Vagina (tissue), 2 donors: ENCODE data around the gene TRIM59. TPM values are rescaled to one million over a fixed set of nuclear protein-coding genes. Genes with fewer than 3 reads are reported as not detected.

Experiments
- DNase-seq, 2 donors: peaks; one replicate each; pipeline ENCODE4 v3.0.0-alpha.2; 2017; ENCODE audit errors: extremely low spot score in 2 of 2
- H3K27ac ChIP-seq: fragments of 200-600 bp; sonication (generic); one replicate; pipeline ENCODE4 v1.5.1; 2019
- H3K27me3 ChIP-seq: fragments of 200-600 bp; sonication (generic); one replicate; pipeline ENCODE4 v1.5.1; 2019
- H3K36me3 ChIP-seq, 2 donors: fragments of 200-600 bp; sonication (generic); one replicate each; pipeline ENCODE4 v1.5.1; 2017 to 2019
- H3K4me1 ChIP-seq: fragments of 200-600 bp; sonication (generic); one replicate; pipeline ENCODE4 v1.5.1; 2019
- H3K4me3 ChIP-seq, 2 donors: fragments of 200-600 bp; sonication (generic); 1 replicate in 1 of 2; 2 replicates in 1 of 2; pipeline ENCODE4 v1.5.1; 2016 to 2019
- H3K9me3 ChIP-seq: fragments of 200-600 bp; sonication (generic); one replicate; pipeline ENCODE4 v1.5.1; 2019
- POLR2A ChIP-seq, 2 donors: fragments of 450-650 bp; IDR thresholded peaks; one replicate each; pipeline ENCODE4 v1.6.1; 2017; ENCODE audit warnings: antibody characterized with exemption in 2 of 2, mild to moderate bottlenecking in 2 of 2, moderate library complexity in 2 of 2
- POLR2AphosphoS5 ChIP-seq, 2 donors: sonication (generic); formaldehyde crosslinking; IDR thresholded peaks; one replicate each; pipeline ENCODE4 v1.9.0; 2017; ENCODE audit warnings: antibody characterized with exemption in 2 of 2, mild to moderate bottlenecking in 2 of 2, low read depth in 1 of 2; ENCODE audit not compliant: insufficient read depth in 1 of 2
- intact Hi-C: fragments of 100-400 bp; cut with DNase I; formaldehyde crosslinking; loops from one replicate; pipeline ENCODE4 v1.15.1; 2023
- total RNA-seq: library from RNA; depleted of rRNA; stranded (reverse); fragments of >200 nt; gene quantifications from one replicate; pipeline ENCODE4 v1.2.3, GENCODE V29; 2016
- TF ChIP-seq, protein P1 (sequence below), 3 experiments: fragments of 450-650 bp in 2 of 3; fragments of 200-600 bp in 1 of 3; sonication (generic) in 1 of 3; IDR thresholded peaks; one replicate each; pipeline ENCODE4 v1.5.1; 2017 to 2019; ENCODE audit warnings: antibody characterized with exemption in 3 of 3, mild to moderate bottlenecking in 2 of 3, moderate library complexity in 2 of 3

Gene TRIM59
- total RNA-seq, 1 donor from 2014 or later = 6.1 TPM

- Histone ChIP-seq H3K27ac (no peak overlapping the region), H3K4me3 (no peak overlapping the region), H3K27me3 (no peaks in the 10 kb centered on the region), H3K36me3 (no peaks in the 10 kb centered on the region), H3K4me1 (peaks cover 14% of the 10 kb centered on the region), H3K9me3 (no peaks in the 10 kb centered on the region)
- TF ChIP-seq POLR2AphosphoS5 (IDR thresholded peaks at IDR 0.05; ENCODE audit: insufficient read depth in 1 of 2, low read depth in 1 of 2) (no peak), POLR2A (IDR thresholded peaks at IDR 0.05) (no peak)
- TF ChIP-seq, protein P1, sequence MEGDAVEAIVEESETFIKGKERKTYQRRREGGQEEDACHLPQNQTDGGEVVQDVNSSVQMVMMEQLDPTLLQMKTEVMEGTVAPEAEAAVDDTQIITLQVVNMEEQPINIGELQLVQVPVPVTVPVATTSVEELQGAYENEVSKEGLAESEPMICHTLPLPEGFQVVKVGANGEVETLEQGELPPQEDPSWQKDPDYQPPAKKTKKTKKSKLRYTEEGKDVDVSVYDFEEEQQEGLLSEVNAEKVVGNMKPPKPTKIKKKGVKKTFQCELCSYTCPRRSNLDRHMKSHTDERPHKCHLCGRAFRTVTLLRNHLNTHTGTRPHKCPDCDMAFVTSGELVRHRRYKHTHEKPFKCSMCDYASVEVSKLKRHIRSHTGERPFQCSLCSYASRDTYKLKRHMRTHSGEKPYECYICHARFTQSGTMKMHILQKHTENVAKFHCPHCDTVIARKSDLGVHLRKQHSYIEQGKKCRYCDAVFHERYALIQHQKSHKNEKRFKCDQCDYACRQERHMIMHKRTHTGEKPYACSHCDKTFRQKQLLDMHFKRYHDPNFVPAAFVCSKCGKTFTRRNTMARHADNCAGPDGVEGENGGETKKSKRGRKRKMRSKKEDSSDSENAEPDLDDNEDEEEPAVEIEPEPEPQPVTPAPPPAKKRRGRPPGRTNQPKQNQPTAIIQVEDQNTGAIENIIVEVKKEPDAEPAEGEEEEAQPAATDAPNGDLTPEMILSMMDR (IDR thresholded peaks at IDR 0.05) = no peak
- no peak for DNase-seq
- intact Hi-C loops = no loop called here
Observed at GRCh38 chr3:160445854-160446253, 3.7 kb downstream of the TRIM59 start.

- no peaks in the 10 kb centered on the region for H3K36me3 ChIP-seq
- H3K4me3 ChIP-seq = no peak overlapping the region
- H3K4me1 ChIP-seq = peaks cover 5% of the 10 kb centered on the region
- H3K27ac ChIP-seq = no peak overlapping the region
- TF ChIP-seq POLR2AphosphoS5 (IDR thresholded peaks at IDR 0.05; ENCODE audit: insufficient read depth in 1 of 2, low read depth in 1 of 2) (no peak), POLR2A (IDR thresholded peaks at IDR 0.05) (no peak)
- TF ChIP-seq, protein P1 (IDR thresholded peaks at IDR 0.05) = no peak
- intact Hi-C loops = no loop called here
- H3K27me3 ChIP-seq = no peaks in the 10 kb centered on the region
- no peak for DNase-seq
- no peaks in the 10 kb centered on the region for H3K9me3 ChIP-seq
Observed at GRCh38 chr3:160444411-160444810, 5.2 kb downstream of the TRIM59 start.

DNA sequence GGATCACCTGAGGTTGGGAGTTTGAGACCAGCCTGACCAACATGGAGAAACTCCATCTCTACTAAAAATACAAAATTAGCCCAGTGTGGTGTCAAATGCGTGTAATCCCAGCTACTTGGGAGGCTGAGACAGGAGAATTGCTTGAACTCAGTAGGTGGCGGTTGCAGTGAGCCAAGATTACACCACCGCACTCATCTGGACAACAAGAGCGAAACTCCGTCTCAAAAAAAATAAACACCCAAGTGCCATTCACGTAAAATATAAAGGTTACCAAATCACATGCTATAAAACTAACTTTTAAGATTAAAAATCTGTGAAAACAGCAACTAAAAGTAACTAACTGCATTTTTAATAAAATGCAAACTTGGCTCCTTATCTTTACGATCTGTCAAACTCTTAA lies 8.9 kb downstream of the TRIM59 start:
- H3K27ac ChIP-seq = no peak overlapping the region
- intact Hi-C loops = no loop called here
- no peaks in the 10 kb centered on the region for H3K9me3 ChIP-seq
- no peaks in the 10 kb centered on the region for H3K27me3 ChIP-seq
- H3K4me3 ChIP-seq = no peak overlapping the region
- peaks cover 0 to 1% of the 10 kb centered on the region in 2 donors for H3K36me3 ChIP-seq
- TF ChIP-seq, protein P1 (IDR thresholded peaks at IDR 0.05) = no peak
- TF ChIP-seq POLR2AphosphoS5 (IDR thresholded peaks at IDR 0.05; ENCODE audit: insufficient read depth in 1 of 2, low read depth in 1 of 2) = no peak
- no peak for TF ChIP-seq POLR2A (IDR thresholded peaks at IDR 0.05)
- DNase-seq = no peak
- no peaks in the 10 kb centered on the region for H3K4me1 ChIP-seq

GRCh38 chr3:160437083-160437455 lies 12.5 kb downstream of the TRIM59 start:
- Histone ChIP-seq H3K36me3 (peaks cover 0 to 31% of the 10 kb centered on the region in 2 donors), H3K4me1 (no peaks in the 10 kb centered on the region), H3K9me3 (no peaks in the 10 kb centered on the region), H3K27ac (no peak overlapping the region), H3K4me3 (no peak overlapping the region), H3K27me3 (no peaks in the 10 kb centered on the region)
- intact Hi-C loops = no loop called here
- no peak for DNase-seq
- TF ChIP-seq POLR2A (IDR thresholded peaks at IDR 0.05) (no peak), POLR2AphosphoS5 (IDR thresholded peaks at IDR 0.05; ENCODE audit: insufficient read depth in 1 of 2, low read depth in 1 of 2) (no peak)
- TF ChIP-seq, protein P1 (IDR thresholded peaks at IDR 0.05) = no peak

DNA sequence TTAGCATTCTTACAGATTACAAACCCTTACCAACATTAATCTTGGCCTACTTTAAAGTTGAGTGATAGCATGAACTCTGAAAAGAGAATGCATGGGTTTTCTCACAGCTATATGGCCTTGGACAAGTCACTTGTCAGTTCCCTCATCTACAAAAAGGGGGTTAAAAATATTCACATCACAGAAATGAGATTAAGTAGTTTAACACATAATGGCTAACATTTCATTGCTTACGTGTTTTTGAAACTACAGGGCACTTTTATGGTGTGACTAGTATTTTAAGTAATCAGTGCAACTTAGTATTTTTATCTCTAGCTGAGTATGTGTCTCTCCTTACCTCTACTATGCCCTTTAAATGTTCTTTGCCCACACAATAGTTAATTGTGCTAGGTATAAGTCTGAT lies 13.8 kb downstream of the TRIM59 start:
- Histone ChIP-seq H3K9me3 (no peaks in the 10 kb centered on the region), H3K27ac (no peak overlapping the region), H3K4me1 (no peaks in the 10 kb centered on the region), H3K36me3 (peaks cover 0 to 37% of the 10 kb centered on the region in 2 donors), H3K4me3 (no peak overlapping the region), H3K27me3 (no peaks in the 10 kb centered on the region)
- no peak for DNase-seq
- TF ChIP-seq, protein P1 (IDR thresholded peaks at IDR 0.05) = no peak
- no peak for TF ChIP-seq POLR2A (IDR thresholded peaks at IDR 0.05)
- TF ChIP-seq POLR2AphosphoS5 (IDR thresholded peaks at IDR 0.05; ENCODE audit: insufficient read depth in 1 of 2, low read depth in 1 of 2) = no peak
- intact Hi-C loops = no loop called here
